ENCODE data around the gene TNFRSF12A. TPM values are rescaled to one million over a fixed set of nuclear protein-coding genes. Genes with fewer than 3 reads are reported as not detected.
A peak's percentile ranks its signal among the peaks of the same experiment; 100 is the strongest.

TNFRSF12A gene
- total and polyA plus RNA-seq, 9 of the 15 experiments (the other 6 are each of a cell fraction or from before 2014, with no cell fraction given): 0.41 to 61.8 (median 26.5) TPM

GRCh38 chr16:2982402-2982801 is 37.8 kb upstream of the TNFRSF12A start:
- intact Hi-C loops (cut with micrococcal nuclease): loop anchor here (2.0 to 5.0 kb wide), 3 partner anchors 14 to 110 kb away; partner anchors contain the start of gene PAQR4
- POLR2A ChIA-PET: interaction anchor here (0.6 to 3.5 kb wide), 7 partner anchors 10 to 49 kb away, joined by 3 to 17 read pairs (median 3); partner anchors contain the start of gene TNFRSF12A
- peak; percentile 23 for TF ChIP-seq NCOA4 (IDR thresholded peaks at IDR 0.05; ENCODE audit: partially characterized antibody)
- TF ChIP-seq PYGO2 (tag; IDR thresholded peaks at IDR 0.05): no peak
- no peak for TF ChIP-seq DDX20 (tag; IDR thresholded peaks at IDR 0.05; ENCODE audit: low read depth)
- TF ChIP-seq EZH2 (IDR thresholded peaks at IDR 0.05; ENCODE audit: borderline replicate concordance, low read depth, low read length): no peak
- no peak for TF ChIP-seq TBL1XR1 (IDR thresholded peaks at IDR 0.05; ENCODE audit: low read length in 2 of 2)
- TF ChIP-seq PBX2 (CRISPR knock-in tag; IDR thresholded peaks at IDR 0.05; ENCODE audit: low read depth): no peak
- no peak for TF ChIP-seq PBX2 (tag; conservative IDR thresholded peaks at IDR 0.05; ENCODE audit: low read depth)
- no peak for TF ChIP-seq ZNF395 (CRISPR knock-in tag; IDR thresholded peaks at IDR 0.05)
- TF ChIP-seq ZNF384 (IDR thresholded peaks at IDR 0.05; ENCODE audit: low read depth, low read length): no peak
- no peak for TF ChIP-seq MED1 (CRISPR knock-in tag; IDR thresholded peaks at IDR 0.05; ENCODE audit: borderline replicate concordance)
- no peak for TF ChIP-seq FIP1L1 (IDR thresholded peaks at IDR 0.05; ENCODE audit: low read depth, low read length, poor library complexity, severe bottlenecking)
- 0 out of 2 replicates have a peak, but pooled peaks have one; percentile 17 for TF ChIP-seq TAL1 (IDR thresholded peaks at IDR 0.05)
- peak; percentile 48; the same call in 1 of the 2 replicates for TF ChIP-seq MTA2 (IDR thresholded peaks at IDR 0.05; ENCODE audit: low read depth)
- TF ChIP-seq ATF6 (CRISPR knock-in tag; IDR thresholded peaks at IDR 0.05): no peak
- peak; percentile 72; the same call in 1 of the 2 replicates for TF ChIP-seq HLTF (IDR thresholded peaks at IDR 0.05)
- no peak for TF ChIP-seq ERF (CRISPR knock-in tag; IDR thresholded peaks at IDR 0.05)

More at GRCh38 chr16:2982402-2982801, 37.8 kb upstream of the TNFRSF12A start:
- H3K4me3 ChIP-seq: no peak overlapping the region
- ATAC-seq: no peak
- no peaks in the 10 kb centered on the region for H3K27me3 ChIP-seq (ENCODE audit: control insufficient read depth in 2 of 2, insufficient read depth in 2 of 2, low read length in 2 of 2)
- peak overlapping the region; percentile 99 for H3K27ac ChIP-seq (ENCODE audit: extremely low read depth, low read depth, low read length)
- H3K79me2 ChIP-seq (ENCODE audit: control insufficient read depth, insufficient read depth, low read length): peaks cover 36% of the 10 kb centered on the region
- BruUV-seq (replicated peaks): no TSS peak
- H3K9ac ChIP-seq (ENCODE audit: insufficient read depth in 1 of 2, low read depth in 2 of 2, low read length in 2 of 2): peak overlapping the region; percentile 81 to 97; a peak in 3 of 4 replicates
- H2AFZ ChIP-seq (ENCODE audit: low read depth, low read length): peak overlapping the region; percentile 48
- peaks cover 21% of the 10 kb centered on the region; the same call in 2 of the 3 replicates for H3K36me3 ChIP-seq (ENCODE audit: control insufficient read depth, insufficient read depth, low read length)
- no peaks in the 10 kb centered on the region for H3K9me1 ChIP-seq (ENCODE audit: control insufficient read depth, insufficient read depth, low read length)
- H3K4me2 ChIP-seq (ENCODE audit: insufficient read depth, low read length): peak overlapping the region; percentile 97
- DNase-seq (ENCODE audit: extremely low read depth in 1 of 4, low spot score in 3 of 4): no peak
- FAIRE-seq: peak; percentile 32
- H3K9me3 ChIP-seq (replicated peaks; ENCODE audit: control insufficient read depth, insufficient read depth, low read depth, low read length): no peaks in the 10 kb centered on the region
- in situ Hi-C loops (cut with MboI): no loop called here
- WGBS (ENCODE audit: insufficient coverage, low coverage, missing lambda C conversion rate): 16% methylated on average over 5 of the region's 5 CpGs
- no peaks in the 10 kb centered on the region for H4K20me1 ChIP-seq (replicated peaks; ENCODE audit: control insufficient read depth, insufficient read depth, low read length)
- CTCF ChIA-PET (ENCODE audit: low intra/inter-chr PET ratio): interaction anchor here (0.5 kb wide), 1 partner anchor 107 kb away, joined by 6 read pairs; no protein-coding TSS in a partner anchor
- peaks cover 19 to 81% of the 10 kb centered on the region in 2 experiments for H3K4me1 ChIP-seq (replicated peaks in 1 of 2; ENCODE audit: control insufficient read depth in 2 of 2, insufficient read depth in 2 of 2, low read length in 2 of 2)

Measured in K562 (cell line).